NOMO-1 (cell line): ENCODE data around the gene ZNF343.
"Not testable (repeated sequence)": the region's sequence is repeated elsewhere in the genome, so short reads cannot be mapped to it uniquely, and the experiment has no call there.

ENCODE experiments used
- DNase-seq, 2 experiments: peaks; one replicate each; lab custom pipeline; 2025; ENCODE audit not compliant: unreplicated experiment in 2 of 2; lab: John Stamatoyannopoulos, UW

ZNF343 gene

GRCh38 chr20:2508631-2509467 lies at the start of gene ZNF343:
TSS of gene ZNF343 (minus strand) at chr20:2508915. CDS start at chr20:2493895, 15,020 bp downstream.
- peak; percentile 88 to 92 for DNase-seq

- no peak for DNase-seq
Measured at GRCh38 chr20:2557873-2558580, 49.3 kb upstream of the ZNF343 start.

- DNase-seq, result no peak
Measured at GRCh38 chr20:2545594-2545993, 36.9 kb upstream of the ZNF343 start.

GRCh38 chr20:2544211-2544610 lies 35.5 kb upstream of the ZNF343 start:
- no peak for DNase-seq

GRCh38 chr20:2542361-2542760 lies 33.6 kb upstream of the ZNF343 start:
- no peak for DNase-seq

GRCh38 chr20:2541940-2542339 lies 33.2 kb upstream of the ZNF343 start:
- DNase-seq, result no peak

GRCh38 chr20:2538931-2539720 lies 30.4 kb upstream of the ZNF343 start:
- DNase-seq, result no peak

GRCh38 chr20:2538356-2538755 lies 29.6 kb upstream of the ZNF343 start:
- DNase-seq, result no peak

GRCh38 chr20:2537101-2537500 lies 28.4 kb upstream of the ZNF343 start:
- no peak for DNase-seq

- DNase-seq, result no peak
Measured at GRCh38 chr20:2536560-2536986, 27.9 kb upstream of the ZNF343 start, which contains the start of gene TMC2. TSS of gene TMC2 (plus strand) at chr20:2536573. CDS start at chr20:2536622, 49 bp downstream.

- no peak for DNase-seq
Measured at GRCh38 chr20:2535711-2536559, 27.2 kb upstream of the ZNF343 start.

- no peak for DNase-seq
Measured at GRCh38 chr20:2533118-2533517, 24.4 kb upstream of the ZNF343 start.

GRCh38 chr20:2528671-2529271 lies 20.1 kb upstream of the ZNF343 start:
- DNase-seq, result no peak

GRCh38 chr20:2527762-2528161 lies 19.0 kb upstream of the ZNF343 start:
- DNase-seq, result no peak

- not testable (repeated sequence) for DNase-seq
Measured at GRCh38 chr20:2526218-2526583, 17.5 kb upstream of the ZNF343 start.

- peak in 1 of 2 experiments; percentile 21 for DNase-seq
Measured at GRCh38 chr20:2524709-2525506, 16.2 kb upstream of the ZNF343 start.

GRCh38 chr20:2523919-2524708 lies 15.4 kb upstream of the ZNF343 start:
- DNase-seq, result peak; percentile 62 to 81

GRCh38 chr20:2522826-2523429 lies 14.2 kb upstream of the ZNF343 start:
- DNase-seq, result not testable (repeated sequence)
